HG03520 (cell line): ENCODE data around the gene FLT1.

Experiments used
- ATAC-seq: cut with Tn5 transposase; IDR thresholded peaks from one replicate; pipeline ENCODE4 v1.9.1; 2021; ENCODE audit warnings: mild to moderate bottlenecking, moderate library complexity; ENCODE audit not compliant: unreplicated experiment

The FLT1 gene

GRCh38 chr13:28494778-28495537, at the start of gene FLT1:
TSS of gene FLT1 (minus strand) at chr13:28495128. CDS start at chr13:28494843, 285 bp downstream.
- ATAC-seq, result no peak

- ATAC-seq, result no peak
Measured at GRCh38 chr13:28544026-28544425, 49.1 kb upstream of the FLT1 start.

GRCh38 chr13:28542804-28543203, 47.9 kb upstream of the FLT1 start:
- ATAC-seq, result no peak

GRCh38 chr13:28541966-28542365, 47.0 kb upstream of the FLT1 start:
- ATAC-seq, result no peak

- no peak for ATAC-seq
Measured at GRCh38 chr13:28540612-28541011, 45.7 kb upstream of the FLT1 start.

GRCh38 chr13:28539625-28540286, 44.8 kb upstream of the FLT1 start:
- ATAC-seq, result no peak

DNA sequence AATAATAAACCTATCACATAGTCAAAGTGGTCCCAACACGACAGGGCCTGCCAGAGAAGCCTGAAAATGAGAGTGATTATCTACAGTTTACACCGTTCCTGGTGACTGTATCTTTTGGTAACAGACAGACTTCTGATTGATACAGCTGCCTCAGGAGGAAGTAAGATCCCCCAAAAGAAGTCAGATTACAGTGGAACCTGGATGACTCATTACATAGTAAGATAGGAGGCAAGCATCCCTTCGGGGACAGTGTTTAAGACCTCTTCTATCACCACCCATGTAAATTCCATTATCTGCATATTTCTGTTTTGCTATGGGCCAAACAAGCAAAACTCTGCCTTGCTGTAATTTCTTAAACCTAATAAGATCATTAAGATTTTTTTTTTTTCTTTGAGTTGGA, 44.0 kb upstream of the FLT1 start:
- ATAC-seq, result no peak

- no peak for ATAC-seq
Measured at GRCh38 chr13:28537171-28537570, 42.2 kb upstream of the FLT1 start.

GRCh38 chr13:28536371-28536770, 41.4 kb upstream of the FLT1 start:
- no peak for ATAC-seq

DNA sequence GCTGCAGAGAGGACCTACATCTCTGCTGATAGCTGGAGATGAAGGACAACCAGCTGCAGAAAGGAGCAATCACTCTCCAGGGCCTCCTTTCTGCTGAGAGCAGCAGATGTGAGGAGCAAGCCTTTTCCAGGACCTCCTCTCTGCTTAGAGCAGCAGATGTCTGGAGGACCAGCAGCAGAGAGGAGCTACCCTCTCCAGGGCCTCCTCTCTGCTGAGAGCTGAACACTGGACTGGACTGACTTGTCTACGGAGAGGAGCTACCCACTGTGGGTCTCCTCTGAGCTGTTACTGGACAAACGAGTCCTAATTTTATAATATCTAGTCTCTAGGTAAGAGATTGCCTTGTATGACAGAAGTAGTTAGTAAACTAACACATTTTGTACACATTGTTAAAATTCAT, 40.8 kb upstream of the FLT1 start:
- ATAC-seq, result no peak

DNA sequence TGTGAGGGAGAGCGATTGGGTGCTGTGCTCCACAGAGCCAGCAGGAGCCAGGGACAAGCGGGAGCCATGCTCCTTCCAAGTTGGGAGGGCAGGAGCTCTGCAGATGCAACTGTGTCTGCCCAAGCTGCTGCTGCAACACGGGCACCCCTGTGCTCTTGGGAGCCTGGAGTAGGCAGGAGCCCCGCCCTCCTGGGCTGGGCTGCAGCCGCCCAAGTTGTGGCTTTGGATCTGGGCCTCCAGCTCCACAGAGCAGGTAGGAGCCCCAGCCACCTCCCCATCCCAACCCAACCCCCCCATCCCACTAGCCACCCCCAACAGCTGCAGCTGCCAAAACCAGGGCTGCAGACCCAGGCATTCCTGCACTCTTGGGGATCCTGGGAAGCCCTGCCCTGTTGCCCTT, 39.9 kb upstream of the FLT1 start:
- ATAC-seq, result no peak

DNA sequence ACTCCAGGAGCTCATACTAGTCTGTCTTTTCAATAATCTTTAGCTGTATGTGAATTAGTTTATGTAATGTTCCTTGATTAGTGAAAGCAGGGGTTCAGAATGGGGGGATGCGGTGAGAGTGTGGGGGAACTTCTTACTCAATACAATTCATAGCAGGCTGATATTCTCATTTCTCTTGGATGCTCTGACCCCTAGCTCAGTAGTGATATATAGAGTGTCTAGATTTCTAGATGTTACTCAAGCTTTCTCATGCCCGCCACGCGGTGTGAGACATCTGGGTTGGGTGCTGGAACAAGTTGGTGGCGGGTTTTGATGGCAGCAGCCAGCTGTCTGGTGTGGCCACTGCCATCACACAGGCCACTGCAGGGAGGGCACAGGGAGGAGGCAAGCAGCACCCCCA, 39.3 kb upstream of the FLT1 start:
- ATAC-seq, result no peak

DNA sequence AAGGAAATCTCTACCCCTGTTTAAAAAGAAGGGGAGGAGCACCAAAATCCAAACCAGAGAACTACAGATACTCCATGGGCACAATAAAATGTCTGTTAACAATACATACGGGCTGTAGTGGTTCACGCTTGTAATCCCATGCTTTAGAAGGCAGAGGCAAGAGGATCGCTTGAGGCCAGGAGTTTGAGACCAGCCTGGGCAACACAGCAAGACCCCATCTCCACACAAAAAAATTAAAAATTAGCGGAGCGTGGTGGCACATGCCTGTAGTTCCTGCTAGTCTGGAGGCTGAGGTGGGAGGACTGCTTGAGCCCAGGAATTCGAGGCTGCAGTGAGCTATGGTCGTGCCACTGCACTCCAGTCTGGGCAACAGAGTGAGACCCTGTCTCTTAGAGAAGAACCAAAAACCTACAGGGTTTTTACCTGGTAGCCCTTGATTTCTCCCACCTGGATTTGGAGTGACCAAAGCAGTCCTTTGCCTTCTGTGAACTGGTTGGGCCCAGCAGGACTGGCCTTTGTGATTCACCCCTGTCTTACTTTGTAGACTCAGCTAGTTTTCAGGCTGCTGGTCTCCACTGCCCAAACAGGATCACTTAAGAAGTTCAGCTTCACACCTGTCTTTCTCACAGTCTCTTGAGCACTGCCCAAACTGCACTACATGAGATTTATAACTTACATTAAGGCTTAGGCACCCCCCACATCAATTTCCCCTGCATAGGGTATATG, 38.7 kb upstream of the FLT1 start:
- no peak for ATAC-seq

DNA sequence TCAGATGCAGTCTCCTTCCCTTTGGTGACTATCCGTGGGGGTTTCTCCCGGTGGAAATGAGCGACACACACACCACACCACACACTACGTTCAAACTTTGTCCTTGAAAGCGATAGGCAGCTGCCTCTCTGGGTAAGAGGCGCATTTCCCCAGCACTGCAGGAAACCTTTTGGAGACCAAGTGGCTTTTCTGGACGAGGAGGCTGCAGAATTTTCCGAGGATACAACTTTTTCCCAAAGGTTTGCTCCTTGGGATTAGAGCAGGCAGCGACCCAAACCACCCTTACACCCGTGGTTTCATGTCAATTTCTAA, 38.2 kb upstream of the FLT1 start:
- ATAC-seq, result no peak

DNA sequence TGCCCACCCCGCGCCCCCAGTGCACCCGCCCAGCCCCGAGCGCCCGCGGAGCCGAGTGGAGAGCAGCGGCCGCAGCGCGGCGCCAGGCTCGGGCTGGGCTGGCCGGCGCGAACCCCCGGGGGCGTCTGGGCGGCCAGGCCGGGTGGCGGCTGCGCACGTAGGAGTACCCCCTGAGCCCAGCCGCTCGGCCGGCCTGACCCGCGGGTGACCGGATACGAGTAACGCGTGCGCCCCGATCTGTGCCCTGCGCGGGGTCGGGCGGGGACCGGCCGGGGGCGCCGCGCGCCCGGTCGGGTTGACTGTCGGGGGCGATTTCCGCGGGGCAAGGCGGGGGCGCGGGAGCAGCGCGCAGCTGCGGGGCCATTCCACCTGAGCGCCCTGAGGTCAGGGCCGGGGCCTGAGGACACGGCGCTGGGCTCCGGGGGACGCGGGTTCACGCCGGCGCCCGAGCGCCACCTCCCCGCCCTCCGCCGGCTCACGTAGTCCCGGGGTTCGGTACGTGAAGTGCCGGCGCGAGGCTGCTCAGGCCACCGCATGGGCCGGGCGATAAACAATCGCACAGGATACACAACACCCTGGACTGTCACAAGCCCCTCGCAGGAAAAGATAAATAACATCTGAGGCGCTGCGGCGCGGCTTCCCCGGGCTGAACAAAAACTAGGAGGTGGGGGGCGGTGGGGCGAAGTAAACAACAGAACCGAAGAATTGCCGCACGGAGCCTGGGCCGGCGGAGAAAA, 37.6 kb upstream of the FLT1 start:
- ATAC-seq, result no peak

DNA sequence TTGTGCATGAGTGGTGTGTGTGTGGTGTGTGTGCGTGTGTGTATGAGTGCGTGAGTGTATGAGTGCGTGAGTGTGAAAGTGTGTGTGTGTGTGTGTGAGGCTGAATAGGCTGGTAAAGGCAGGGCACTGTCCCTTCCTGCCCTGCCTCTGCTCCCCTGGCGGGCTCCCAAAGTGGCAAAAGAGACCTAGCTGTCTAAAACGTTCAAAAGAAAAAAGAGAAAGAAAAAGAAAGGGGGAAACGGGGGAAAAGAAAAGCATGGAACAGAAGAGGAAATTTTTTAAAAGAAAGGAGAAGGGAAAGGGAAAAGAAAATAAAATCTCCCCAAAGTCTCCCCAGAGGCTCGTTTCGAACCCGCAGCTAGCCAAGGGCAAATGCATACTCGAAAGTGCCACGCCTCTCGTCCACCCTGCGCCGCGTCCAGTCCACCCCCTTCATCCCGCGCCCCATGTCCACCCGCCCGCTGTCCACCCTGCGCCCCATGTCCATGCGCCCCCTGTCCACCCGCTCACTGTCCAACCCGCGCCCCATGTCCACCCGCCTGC, 37.0 kb upstream of the FLT1 start:
- ATAC-seq, result no peak

- no peak for ATAC-seq
Measured at GRCh38 chr13:28531077-28531844, 36.3 kb upstream of the FLT1 start.

- no peak for ATAC-seq
Measured at GRCh38 chr13:28530729-28531076, 35.8 kb upstream of the FLT1 start.

GRCh38 chr13:28529836-28530235, 34.9 kb upstream of the FLT1 start:
- ATAC-seq, result no peak

DNA sequence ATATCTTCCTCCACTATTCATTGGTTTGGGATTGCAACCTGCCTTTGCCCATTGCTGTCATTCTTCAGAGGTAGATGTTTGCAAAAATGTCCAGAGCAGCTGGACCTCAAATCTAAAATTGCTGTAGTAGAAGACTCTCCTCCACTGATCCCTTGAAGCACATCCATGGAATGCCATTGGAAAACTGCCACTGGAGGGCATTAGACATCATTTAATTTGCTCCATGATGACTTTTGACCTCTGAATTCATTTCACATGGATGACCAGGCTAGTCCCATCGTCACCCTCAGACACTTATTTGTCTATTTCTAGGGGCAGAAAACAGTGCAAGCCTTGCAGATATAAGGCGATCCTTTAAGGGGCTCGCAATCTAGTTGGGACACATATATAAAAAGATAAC, 33.9 kb upstream of the FLT1 start:
- ATAC-seq, result no peak

- no peak for ATAC-seq
Measured at GRCh38 chr13:28528388-28528787, 33.5 kb upstream of the FLT1 start.
